ENCODE data around the gene RNF208.

RNF208 gene

DNA sequence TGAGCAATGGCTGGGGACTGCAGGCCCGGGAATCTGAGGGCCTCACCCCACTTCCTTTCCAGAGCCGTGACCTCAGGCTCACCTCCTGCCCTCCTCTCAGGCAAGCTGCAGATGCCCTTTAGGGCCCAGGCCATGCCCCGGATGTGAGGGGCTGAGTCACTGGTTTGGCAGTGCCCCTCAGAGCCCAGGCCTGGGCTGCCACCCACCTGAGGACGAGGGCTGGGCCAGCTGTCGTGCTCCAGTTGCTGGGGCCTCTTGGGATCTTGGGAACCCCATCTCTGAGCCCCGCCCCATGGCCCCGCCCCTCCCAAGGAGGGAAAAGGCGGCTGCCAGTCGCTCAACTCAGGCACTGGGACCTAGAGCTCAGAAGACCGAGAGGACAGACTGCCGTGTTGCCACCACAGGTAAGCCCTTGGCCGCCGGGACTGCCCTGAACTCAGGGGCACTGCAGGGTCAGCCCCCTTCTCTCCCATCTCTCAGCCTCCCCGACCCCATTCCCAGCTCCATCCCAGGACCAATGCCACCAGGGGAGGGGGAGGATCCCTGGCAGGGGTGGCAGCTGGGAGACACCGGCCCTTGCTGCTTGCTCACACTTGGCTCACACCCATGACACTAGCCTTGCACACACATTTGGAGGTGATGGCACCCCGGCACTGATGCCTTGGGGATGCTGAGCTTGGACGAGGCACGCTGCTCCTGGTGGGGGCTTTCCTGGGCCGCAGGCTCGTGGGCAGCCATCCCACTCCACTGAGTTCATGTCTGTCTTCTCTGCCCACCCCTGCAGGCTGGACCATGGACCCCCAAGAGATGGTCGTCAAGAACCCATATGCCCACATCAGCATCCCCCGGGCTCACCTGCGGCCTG lies 3.0 kb upstream of the RNF208 start, which contains the start of gene CYSRT1:
Gene CYSRT1 (plus strand): TSS at position 345 of the 865 bp plus-strand sequence. CDS start 448 bp downstream, at position 793.
- H3K27ac ChIP-seq (replicated peaks), result peak within 1 kb of the TSS; percentile 73
- H3K4me3 ChIP-seq (replicated peaks; ENCODE audit: insufficient read depth, low read length), result peak within 1 kb of the TSS; percentile 84
- no peaks in the 10 kb centered on the region for H3K27me3 ChIP-seq (ENCODE audit: insufficient read depth, poor library complexity, severe bottlenecking)
- no peak for DNase-seq (ENCODE audit: low read depth in 1 of 2, low spot score in 1 of 2)
- TF ChIP-seq GABPA (IDR thresholded peaks at IDR 0.05; ENCODE audit: low read depth), result no peak
- TF ChIP-seq POLR2AphosphoS5 (IDR thresholded peaks at IDR 0.05; ENCODE audit: low read depth), result no peak
- no peak for TF ChIP-seq SPI1 (IDR thresholded peaks at IDR 0.05; ENCODE audit: borderline replicate concordance, low read depth)
- TF ChIP-seq, protein P1, sequence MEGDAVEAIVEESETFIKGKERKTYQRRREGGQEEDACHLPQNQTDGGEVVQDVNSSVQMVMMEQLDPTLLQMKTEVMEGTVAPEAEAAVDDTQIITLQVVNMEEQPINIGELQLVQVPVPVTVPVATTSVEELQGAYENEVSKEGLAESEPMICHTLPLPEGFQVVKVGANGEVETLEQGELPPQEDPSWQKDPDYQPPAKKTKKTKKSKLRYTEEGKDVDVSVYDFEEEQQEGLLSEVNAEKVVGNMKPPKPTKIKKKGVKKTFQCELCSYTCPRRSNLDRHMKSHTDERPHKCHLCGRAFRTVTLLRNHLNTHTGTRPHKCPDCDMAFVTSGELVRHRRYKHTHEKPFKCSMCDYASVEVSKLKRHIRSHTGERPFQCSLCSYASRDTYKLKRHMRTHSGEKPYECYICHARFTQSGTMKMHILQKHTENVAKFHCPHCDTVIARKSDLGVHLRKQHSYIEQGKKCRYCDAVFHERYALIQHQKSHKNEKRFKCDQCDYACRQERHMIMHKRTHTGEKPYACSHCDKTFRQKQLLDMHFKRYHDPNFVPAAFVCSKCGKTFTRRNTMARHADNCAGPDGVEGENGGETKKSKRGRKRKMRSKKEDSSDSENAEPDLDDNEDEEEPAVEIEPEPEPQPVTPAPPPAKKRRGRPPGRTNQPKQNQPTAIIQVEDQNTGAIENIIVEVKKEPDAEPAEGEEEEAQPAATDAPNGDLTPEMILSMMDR (IDR thresholded peaks at IDR 0.05; ENCODE audit: insufficient read depth, low read length), result no peak
- TF ChIP-seq, protein P2, sequence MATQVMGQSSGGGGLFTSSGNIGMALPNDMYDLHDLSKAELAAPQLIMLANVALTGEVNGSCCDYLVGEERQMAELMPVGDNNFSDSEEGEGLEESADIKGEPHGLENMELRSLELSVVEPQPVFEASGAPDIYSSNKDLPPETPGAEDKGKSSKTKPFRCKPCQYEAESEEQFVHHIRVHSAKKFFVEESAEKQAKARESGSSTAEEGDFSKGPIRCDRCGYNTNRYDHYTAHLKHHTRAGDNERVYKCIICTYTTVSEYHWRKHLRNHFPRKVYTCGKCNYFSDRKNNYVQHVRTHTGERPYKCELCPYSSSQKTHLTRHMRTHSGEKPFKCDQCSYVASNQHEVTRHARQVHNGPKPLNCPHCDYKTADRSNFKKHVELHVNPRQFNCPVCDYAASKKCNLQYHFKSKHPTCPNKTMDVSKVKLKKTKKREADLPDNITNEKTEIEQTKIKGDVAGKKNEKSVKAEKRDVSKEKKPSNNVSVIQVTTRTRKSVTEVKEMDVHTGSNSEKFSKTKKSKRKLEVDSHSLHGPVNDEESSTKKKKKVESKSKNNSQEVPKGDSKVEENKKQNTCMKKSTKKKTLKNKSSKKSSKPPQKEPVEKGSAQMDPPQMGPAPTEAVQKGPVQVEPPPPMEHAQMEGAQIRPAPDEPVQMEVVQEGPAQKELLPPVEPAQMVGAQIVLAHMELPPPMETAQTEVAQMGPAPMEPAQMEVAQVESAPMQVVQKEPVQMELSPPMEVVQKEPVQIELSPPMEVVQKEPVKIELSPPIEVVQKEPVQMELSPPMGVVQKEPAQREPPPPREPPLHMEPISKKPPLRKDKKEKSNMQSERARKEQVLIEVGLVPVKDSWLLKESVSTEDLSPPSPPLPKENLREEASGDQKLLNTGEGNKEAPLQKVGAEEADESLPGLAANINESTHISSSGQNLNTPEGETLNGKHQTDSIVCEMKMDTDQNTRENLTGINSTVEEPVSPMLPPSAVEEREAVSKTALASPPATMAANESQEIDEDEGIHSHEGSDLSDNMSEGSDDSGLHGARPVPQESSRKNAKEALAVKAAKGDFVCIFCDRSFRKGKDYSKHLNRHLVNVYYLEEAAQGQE (IDR thresholded peaks at IDR 0.05; ENCODE audit: insufficient replicate concordance, low read depth), result no peak

DNA sequence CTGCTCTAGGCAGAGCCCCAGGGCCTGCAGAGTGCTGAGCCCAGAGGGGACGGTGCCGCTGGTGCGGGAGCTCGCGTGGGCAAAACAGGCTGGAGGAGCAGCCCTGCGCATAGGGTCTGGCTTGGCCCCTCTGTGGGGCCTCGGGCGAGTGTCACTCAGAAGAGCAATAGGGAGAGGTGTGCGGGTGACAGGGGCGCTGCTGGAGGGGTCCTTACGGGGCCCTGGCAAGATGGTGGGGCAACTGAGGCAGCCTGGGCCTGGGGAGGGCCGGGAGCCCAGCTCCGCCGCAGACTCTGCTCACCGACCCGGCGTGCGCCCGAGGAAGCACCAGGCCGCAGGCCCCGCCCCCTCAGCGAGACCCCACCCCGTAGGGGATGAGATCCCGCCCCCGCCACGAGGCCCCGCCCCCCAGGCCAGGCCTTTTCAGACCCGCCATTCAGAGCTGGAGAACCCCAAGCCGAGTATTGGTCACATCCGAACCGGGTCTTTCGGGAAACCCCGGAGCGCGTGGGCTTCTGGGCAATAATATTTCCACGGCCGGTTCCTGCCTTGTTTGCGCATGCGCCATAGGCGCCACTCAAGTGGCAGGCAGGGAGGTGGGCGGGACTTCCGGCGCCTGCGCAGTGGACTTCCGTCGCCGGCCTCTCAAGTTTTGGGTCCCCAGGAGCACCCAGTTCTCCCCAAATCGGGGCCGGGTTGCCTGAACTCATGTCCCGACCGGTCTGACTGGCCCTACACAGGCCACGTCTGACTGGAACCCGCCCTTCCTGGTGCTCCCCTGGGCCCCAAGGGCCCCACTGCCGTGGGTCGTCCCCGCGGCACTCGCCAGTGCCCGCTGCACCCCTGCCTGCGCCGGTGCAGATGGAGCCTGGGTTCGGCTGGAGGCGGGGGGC lies 1.3 kb upstream of the RNF208 start:
- TF ChIP-seq POLR2AphosphoS5 (IDR thresholded peaks at IDR 0.05; ENCODE audit: low read depth) (peak; percentile 65), SPI1 (IDR thresholded peaks at IDR 0.05; ENCODE audit: borderline replicate concordance, low read depth) (peak; percentile 39; the same call in 1 of the 2 replicates), GABPA (IDR thresholded peaks at IDR 0.05; ENCODE audit: low read depth) (peak; percentile 95)
- TF ChIP-seq, protein P1 (IDR thresholded peaks at IDR 0.05; ENCODE audit: insufficient read depth, low read length), result no peak
- TF ChIP-seq, protein P2 (IDR thresholded peaks at IDR 0.05; ENCODE audit: insufficient replicate concordance, low read depth), result no peak
- Histone ChIP-seq H3K27me3 (ENCODE audit: insufficient read depth, poor library complexity, severe bottlenecking) (no peaks in the 10 kb centered on the region), H3K4me3 (replicated peaks; ENCODE audit: insufficient read depth, low read length) (peak overlapping the region; percentile 84), H3K27ac (replicated peaks) (peak overlapping the region; percentile 73)
- DNase-seq (ENCODE audit: low read depth in 1 of 2, low spot score in 1 of 2), result peak; percentile 92 to 99

DNA sequence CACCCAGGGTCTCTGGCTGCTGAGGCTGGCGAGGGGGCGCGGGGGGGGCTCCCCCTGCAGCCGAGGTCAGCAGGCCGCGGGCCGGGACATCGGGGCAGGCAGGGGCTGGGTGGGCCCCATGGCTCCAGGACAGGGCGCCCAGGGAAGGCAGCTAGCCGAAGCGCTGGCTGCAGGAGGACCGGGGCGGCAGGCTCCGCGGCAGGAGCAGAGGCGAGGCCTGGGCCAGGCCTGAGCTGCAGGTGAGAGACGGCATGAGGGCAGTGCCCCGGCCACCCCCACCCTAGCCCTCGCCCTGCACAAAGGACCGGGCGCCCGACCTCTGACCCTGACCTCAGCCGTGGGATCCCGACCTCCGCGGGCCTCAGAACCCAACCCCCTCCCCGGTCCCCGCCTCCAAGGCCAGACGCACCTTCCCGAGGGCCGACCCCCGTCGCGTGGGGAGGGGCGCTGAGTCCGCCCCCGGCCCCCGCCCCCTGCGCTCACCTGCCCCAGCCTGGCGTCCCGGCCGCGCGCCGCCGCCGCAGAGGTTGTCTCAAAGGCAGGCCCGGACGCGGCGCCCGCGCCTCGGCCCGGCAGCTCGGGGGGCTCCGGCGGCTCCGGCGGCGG lies 431 bp downstream of the RNF208 start:
- DNase-seq (ENCODE audit: low read depth in 1 of 2, low spot score in 1 of 2), result no peak
- Histone ChIP-seq H3K27ac (replicated peaks) (no peak overlapping the region), H3K27me3 (ENCODE audit: insufficient read depth, poor library complexity, severe bottlenecking) (no peaks in the 10 kb centered on the region), H3K4me3 (replicated peaks; ENCODE audit: insufficient read depth, low read length) (peak overlapping the region; percentile 8)
- TF ChIP-seq, protein P1 (IDR thresholded peaks at IDR 0.05; ENCODE audit: insufficient read depth, low read length), result no peak
- TF ChIP-seq POLR2AphosphoS5 (IDR thresholded peaks at IDR 0.05; ENCODE audit: low read depth) (no peak), GABPA (IDR thresholded peaks at IDR 0.05; ENCODE audit: low read depth) (no peak), SPI1 (IDR thresholded peaks at IDR 0.05; ENCODE audit: borderline replicate concordance, low read depth) (no peak)
- TF ChIP-seq, protein P2 (IDR thresholded peaks at IDR 0.05; ENCODE audit: insufficient replicate concordance, low read depth), result no peak

Data from HL-60 (cell line).